Dendritic cell treated with granulocyte-macrophage colony-stimulating factor and Interleukin-4, amounts not matched to agents 40 ng/mL and 50 ng/mL, for 4 days (primary cell): ENCODE measurements around the gene CDC6.

Source experiments
- H3K27ac Mint-ChIP-seq: one replicate; pipeline ENCODE4 v1.8.0; 2022; ENCODE audit warnings: mild to moderate bottlenecking, mixed read lengths
- H3K27me3 Mint-ChIP-seq: one replicate; pipeline ENCODE4 v1.8.0; 2022; ENCODE audit warnings: mild to moderate bottlenecking, mixed read lengths
- H3K36me3 Mint-ChIP-seq: one replicate; pipeline ENCODE4 v1.8.0; 2022; ENCODE audit warnings: low read depth, mixed read lengths
- H3K4me1 Mint-ChIP-seq: one replicate; pipeline ENCODE4 v1.8.0; 2022; ENCODE audit warnings: low read depth, mixed read lengths
- H3K4me3 Mint-ChIP-seq: one replicate; pipeline ENCODE4 v1.8.0; 2022; ENCODE audit warnings: mild to moderate bottlenecking, moderate library complexity, mixed read lengths
- H3K9me3 Mint-ChIP-seq: one replicate; pipeline ENCODE4 v1.8.0; 2022; ENCODE audit warnings: mixed read lengths
- intact Hi-C: fragments of 100-400 bp; cut with micrococcal nuclease; formaldehyde crosslinking; loops from one replicate; pipeline ENCODE4 v1.15.0; 2022

CDC6 gene, protein sequence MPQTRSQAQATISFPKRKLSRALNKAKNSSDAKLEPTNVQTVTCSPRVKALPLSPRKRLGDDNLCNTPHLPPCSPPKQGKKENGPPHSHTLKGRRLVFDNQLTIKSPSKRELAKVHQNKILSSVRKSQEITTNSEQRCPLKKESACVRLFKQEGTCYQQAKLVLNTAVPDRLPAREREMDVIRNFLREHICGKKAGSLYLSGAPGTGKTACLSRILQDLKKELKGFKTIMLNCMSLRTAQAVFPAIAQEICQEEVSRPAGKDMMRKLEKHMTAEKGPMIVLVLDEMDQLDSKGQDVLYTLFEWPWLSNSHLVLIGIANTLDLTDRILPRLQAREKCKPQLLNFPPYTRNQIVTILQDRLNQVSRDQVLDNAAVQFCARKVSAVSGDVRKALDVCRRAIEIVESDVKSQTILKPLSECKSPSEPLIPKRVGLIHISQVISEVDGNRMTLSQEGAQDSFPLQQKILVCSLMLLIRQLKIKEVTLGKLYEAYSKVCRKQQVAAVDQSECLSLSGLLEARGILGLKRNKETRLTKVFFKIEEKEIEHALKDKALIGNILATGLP

DNA sequence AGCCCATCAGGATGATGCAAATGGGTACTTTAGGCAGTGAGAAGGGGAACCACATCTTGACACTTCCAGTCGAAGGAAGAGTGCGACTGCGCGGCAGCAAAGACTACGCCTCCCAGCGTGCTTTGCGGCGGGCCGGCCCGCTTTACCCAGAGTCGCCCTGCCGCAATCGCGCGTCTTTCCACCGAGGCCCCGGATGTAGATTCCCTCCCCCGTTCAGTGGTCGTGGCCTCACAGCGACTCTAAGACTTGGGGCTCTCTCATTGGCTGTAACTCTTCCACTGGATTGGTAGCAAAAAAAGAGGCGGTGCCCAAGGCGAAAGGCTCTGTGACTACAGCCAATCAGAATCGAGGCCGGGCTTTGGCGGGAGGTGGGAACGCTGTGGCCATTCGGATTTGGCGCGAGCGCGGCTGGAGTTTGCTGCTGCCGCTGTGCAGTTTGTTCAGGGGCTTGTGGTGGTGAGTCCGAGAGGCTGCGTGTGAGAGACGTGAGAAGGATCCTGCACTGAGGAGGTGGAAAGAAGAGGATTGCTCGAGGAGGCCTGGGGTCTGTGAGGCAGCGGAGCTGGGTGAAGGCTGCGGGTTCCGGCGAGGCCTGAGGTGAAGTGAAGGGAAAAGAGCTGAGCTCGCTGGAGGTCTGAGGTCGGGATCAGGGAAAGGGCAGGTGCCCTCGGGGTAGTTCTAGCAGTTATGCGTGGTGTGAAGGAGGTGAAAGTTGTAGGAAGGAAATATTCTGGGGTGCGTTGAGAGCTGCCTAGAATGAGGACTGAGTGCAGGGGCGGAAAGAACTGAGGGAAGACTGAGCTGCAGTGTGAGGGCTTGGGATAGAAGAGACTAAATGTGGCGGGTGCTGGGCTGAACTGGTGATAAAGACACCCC lies at the start of gene CDC6:
Gene CDC6, plus strand, starts transcription at position 386 of the 876 bp plus-strand sequence. CDS start 1,542 bp downstream, outside the sequence.
- no peaks in the 10 kb centered on the region for H3K9me3 Mint-ChIP-seq
- peak within 1 kb of the TSS; percentile 63 for H3K27ac Mint-ChIP-seq
- peaks cover 23% of the 10 kb centered on the region for H3K36me3 Mint-ChIP-seq
- intact Hi-C loops: loop anchor here (2.0 kb wide), 1 partner anchor 69 kb away; the partner anchor contains the start of gene WIPF2
- H3K4me3 Mint-ChIP-seq: peak within 1 kb of the TSS; percentile 98
- peaks cover 9% of the 10 kb centered on the region for H3K4me1 Mint-ChIP-seq
- H3K27me3 Mint-ChIP-seq: no peaks in the 10 kb centered on the region

DNA sequence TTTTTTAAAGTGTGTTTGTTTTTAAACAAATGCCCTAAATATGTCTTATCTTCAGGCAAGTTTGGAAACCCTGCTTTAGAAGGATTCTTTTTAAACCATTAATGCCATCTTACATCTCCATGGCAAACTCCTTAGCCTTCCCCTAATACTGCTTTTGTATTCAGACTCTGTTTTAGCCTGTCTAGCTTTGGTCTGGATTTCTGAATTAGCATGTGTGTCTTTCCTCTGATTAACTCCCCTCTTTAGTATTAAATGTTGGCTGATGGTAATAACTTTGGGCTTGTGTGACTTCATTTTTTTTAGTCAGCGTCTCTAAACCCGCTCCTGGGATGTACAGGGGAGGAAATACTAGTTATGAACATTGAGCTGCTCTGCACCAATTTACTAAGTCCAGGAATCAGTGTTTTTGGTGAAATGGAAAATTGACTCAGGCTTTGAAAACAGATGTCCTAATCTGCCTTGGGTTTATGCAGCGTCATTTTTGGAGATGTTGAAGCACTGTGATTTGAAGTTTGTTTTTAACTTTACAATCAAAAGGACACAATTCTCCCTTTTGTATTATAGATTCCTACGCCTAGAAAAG lies 46.3 kb upstream of the CDC6 start:
- Mint-ChIP-seq H3K36me3 (peaks cover 73% of the 10 kb centered on the region), H3K4me1 (peaks cover 19% of the 10 kb centered on the region), H3K27ac (no peak overlapping the region)

DNA sequence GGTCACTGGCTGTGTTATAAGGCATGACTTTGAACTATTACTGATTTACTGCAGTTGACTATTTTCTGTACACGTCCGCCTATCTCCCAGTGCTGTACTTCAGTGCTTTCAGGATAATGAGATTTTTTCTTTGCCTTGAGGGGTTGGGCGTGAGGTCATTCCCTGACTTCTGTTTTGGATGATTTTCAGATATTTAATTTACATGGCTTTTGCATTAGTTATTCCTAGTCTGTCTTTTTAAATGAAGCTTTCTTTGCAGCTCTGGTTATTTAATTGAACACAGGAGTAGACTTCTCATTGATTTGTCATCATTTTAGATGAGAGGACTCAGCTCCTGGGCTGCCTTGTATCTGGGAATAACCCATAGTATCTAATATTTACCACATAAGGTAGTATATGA lies 44.9 kb upstream of the CDC6 start:
- Mint-ChIP-seq H3K9me3 (no peaks in the 10 kb centered on the region), H3K36me3 (peaks cover 67% of the 10 kb centered on the region), H3K4me1 (peaks cover 23% of the 10 kb centered on the region), H3K27me3 (no peaks in the 10 kb centered on the region), H3K4me3 (no peak overlapping the region), H3K27ac (no peak overlapping the region)
- intact Hi-C loops: no loop called here

More for the DNA sequence above, 46.3 kb upstream of the CDC6 start:
- Mint-ChIP-seq H3K27me3 (no peaks in the 10 kb centered on the region), H3K9me3 (no peaks in the 10 kb centered on the region), H3K4me3 (no peak overlapping the region)
- intact Hi-C loops: no loop called here

DNA sequence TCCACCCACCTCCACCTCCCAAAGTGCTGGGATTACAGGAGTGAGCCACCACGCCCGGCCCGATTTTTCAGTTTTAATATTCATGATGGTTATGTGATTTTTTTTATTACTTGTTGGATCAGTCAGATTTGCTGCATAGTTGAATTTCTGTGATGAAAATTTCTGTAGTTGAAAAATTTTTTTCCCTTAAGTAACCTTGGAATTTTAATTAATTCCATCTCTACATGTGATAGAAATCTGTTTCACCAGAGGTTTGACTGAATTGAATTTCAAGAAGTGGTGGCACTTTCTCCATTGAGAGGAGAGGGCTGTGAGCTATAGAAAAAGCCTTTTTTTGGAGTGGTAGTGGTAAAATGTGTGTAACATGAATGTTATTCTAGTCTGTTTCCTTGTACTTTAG lies 43.9 kb upstream of the CDC6 start:
- Mint-ChIP-seq H3K27ac (no peak overlapping the region), H3K4me1 (peaks cover 30% of the 10 kb centered on the region), H3K36me3 (peaks cover 64% of the 10 kb centered on the region), H3K4me3 (no peak overlapping the region), H3K27me3 (no peaks in the 10 kb centered on the region), H3K9me3 (no peaks in the 10 kb centered on the region)
- intact Hi-C loops: no loop called here

DNA sequence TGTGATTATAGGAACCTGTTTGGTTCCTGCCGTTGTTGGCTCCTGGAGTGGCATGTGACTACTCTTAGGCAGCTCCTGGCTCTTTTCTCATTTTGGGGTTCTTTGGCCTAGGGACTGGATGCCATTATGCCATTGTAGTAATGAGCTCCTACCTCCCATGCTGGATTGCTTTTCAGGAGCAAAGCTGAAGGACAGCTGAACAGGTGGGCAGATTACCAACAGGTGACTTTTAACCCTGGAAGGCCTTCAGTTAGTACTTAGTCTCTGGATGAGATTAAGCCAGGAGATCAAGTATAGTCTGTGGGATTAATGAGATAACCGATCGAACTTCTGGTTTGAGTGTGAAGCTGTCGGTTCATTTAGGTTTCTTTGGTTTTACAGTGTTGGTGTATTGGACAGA lies 43.4 kb upstream of the CDC6 start:
- no peaks in the 10 kb centered on the region for H3K27me3 Mint-ChIP-seq
- H3K4me1 Mint-ChIP-seq: peaks cover 35% of the 10 kb centered on the region
- H3K36me3 Mint-ChIP-seq: peaks cover 61% of the 10 kb centered on the region
- no peak overlapping the region for H3K27ac Mint-ChIP-seq
- no peaks in the 10 kb centered on the region for H3K9me3 Mint-ChIP-seq
- intact Hi-C loops: no loop called here
- H3K4me3 Mint-ChIP-seq: no peak overlapping the region

DNA sequence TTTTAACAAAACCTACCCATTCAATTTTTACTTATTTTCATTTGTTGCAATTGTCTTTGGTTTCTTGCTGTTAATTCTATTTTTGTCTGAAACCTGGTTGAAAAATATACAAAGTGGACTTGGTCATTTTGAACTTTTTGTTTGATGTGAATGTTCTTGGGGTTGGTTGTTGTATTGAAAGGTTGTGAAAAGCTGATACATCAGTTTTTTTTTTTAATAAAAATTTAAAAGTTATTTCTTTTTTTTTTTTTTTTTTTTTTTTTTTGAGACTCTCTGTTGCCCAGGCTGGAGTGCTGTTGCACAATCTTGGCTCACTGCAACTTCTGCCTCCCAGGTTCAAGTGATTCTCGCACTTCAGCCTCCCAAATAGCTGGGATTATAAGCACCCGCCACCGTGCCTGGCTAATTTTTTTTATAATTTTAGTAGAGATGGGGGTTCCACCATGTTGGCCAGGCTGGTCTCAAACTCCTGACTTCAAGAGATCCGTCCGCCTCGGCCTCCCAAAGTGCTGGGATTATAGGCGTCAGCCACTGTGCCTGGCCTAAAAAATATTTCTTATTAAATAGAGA lies 39.7 kb upstream of the CDC6 start:
- H3K4me3 Mint-ChIP-seq: no peak overlapping the region
- peaks cover 38% of the 10 kb centered on the region for H3K36me3 Mint-ChIP-seq
- intact Hi-C loops: no loop called here
- H3K27ac Mint-ChIP-seq: no peak overlapping the region
- peaks cover 30% of the 10 kb centered on the region for H3K4me1 Mint-ChIP-seq
- H3K27me3 Mint-ChIP-seq: no peaks in the 10 kb centered on the region
- no peaks in the 10 kb centered on the region for H3K9me3 Mint-ChIP-seq

DNA sequence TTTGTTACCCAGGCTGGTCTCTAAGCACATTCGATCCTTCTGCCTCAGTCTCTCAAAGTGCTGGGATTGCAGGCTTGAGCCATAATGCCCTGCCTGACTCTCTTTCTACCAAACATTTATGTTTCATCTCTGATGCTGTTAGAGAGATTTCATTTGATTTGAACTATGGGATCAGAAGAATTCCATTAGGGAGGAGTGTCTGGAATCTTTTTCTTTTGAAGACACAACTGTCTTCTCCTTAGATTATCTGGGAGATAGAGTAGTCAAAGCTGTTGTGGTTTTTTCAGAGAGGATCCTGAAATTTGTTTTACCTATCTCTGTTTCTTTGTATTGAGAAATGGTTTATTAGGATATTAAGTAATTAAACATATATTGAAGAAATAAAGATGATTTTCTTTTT lies 39.2 kb upstream of the CDC6 start:
- Mint-ChIP-seq H3K4me1 (peaks cover 26% of the 10 kb centered on the region), H3K9me3 (no peaks in the 10 kb centered on the region), H3K27ac (no peak overlapping the region), H3K36me3 (peaks cover 33% of the 10 kb centered on the region), H3K4me3 (no peak overlapping the region), H3K27me3 (no peaks in the 10 kb centered on the region)
- intact Hi-C loops: no loop called here

DNA sequence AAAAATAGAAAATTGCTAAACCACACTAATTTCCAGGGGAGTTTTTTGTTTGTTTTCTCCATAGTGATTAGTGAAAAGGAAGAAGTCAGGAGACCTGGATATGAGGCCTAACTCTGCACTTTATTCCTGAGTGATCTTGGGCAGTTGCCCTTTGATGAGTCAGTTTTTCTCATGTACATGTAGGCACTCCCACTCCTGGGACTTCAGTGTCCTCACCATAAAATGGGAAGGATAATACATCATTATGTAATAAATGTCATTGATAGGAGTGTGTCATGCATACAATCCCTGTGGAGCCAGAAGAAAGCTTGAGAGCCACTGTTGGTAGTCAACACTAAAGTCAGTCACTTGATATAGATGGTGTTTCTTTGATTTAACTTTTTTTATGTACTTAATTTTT lies 36.1 kb upstream of the CDC6 start:
- H3K27ac Mint-ChIP-seq: no peak overlapping the region
- no peaks in the 10 kb centered on the region for H3K27me3 Mint-ChIP-seq
- H3K36me3 Mint-ChIP-seq: peaks cover 22% of the 10 kb centered on the region
- intact Hi-C loops: no loop called here
- no peak overlapping the region for H3K4me3 Mint-ChIP-seq
- peaks cover 21% of the 10 kb centered on the region for H3K4me1 Mint-ChIP-seq
- no peaks in the 10 kb centered on the region for H3K9me3 Mint-ChIP-seq

DNA sequence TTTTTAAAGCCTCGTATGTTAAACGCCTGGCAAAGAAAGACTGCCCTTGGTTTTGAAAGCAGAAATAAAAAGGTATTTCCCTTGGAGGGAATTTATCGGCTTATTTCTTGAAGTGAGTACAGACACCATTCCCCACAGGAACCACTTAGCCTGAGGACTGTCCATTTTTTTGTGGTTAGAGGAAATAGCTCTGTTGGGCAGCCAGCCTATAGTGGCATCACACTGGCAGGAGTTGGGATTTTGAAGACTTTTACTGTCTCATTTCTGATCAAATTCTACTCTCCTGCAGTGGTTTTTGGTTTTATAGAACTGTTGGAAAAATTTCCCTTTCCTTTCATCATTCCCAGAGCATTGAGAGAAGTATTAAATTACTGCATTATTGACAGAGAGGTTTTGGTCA lies 34.1 kb upstream of the CDC6 start:
- Mint-ChIP-seq H3K27ac (no peak overlapping the region), H3K4me3 (no peak overlapping the region), H3K4me1 (peaks cover 12% of the 10 kb centered on the region), H3K27me3 (no peaks in the 10 kb centered on the region), H3K9me3 (no peaks in the 10 kb centered on the region), H3K36me3 (peaks cover 38% of the 10 kb centered on the region)
- intact Hi-C loops: no loop called here

DNA sequence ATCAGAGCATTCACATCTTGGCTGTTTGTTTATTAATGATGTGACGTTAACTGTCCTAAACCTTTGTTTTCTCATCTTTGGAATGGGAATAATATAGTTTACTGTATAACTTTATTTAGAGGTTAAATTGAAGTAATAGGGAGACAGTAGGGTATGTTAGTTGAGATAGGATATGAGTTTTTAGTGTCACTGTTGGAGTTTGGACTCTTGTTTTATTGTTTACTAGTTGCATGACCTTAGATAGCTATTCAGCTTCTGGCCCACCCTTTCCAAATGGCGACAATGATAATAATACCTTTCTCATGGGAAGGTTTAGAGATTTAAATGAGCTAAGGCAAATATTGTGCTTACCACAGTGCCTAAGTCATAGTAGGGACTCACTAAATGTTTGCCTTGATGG lies 28.2 kb upstream of the CDC6 start:
- Mint-ChIP-seq H3K9me3 (no peaks in the 10 kb centered on the region), H3K4me1 (no peaks in the 10 kb centered on the region), H3K36me3 (peaks cover 80% of the 10 kb centered on the region), H3K27ac (no peak overlapping the region), H3K27me3 (no peaks in the 10 kb centered on the region), H3K4me3 (no peak overlapping the region)
- intact Hi-C loops: no loop called here

DNA sequence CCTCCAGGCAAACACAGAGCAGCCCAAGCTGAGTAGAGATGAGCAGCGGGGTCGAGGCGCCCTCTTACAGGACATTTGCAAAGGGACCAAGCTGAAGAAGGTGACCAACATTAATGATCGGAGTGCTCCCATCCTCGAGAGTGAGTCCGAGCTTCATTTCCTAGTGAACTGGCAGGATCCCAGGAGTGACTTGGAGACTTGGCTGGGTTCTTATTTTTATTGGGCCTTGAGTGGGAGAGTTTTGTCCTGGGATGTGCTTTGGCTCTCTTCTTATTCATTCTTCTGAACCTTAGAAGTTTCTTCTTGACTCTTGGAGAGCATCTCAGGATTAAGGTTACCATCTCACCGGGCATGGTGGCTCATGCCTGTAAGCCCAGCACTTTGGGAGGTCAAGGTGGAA lies 27.2 kb upstream of the CDC6 start:
- intact Hi-C loops: no loop called here
- H3K27ac Mint-ChIP-seq: no peak overlapping the region
- no peak overlapping the region for H3K4me3 Mint-ChIP-seq
- no peaks in the 10 kb centered on the region for H3K27me3 Mint-ChIP-seq
- peaks cover 5% of the 10 kb centered on the region for H3K4me1 Mint-ChIP-seq
- H3K36me3 Mint-ChIP-seq: peaks cover 76% of the 10 kb centered on the region
- no peaks in the 10 kb centered on the region for H3K9me3 Mint-ChIP-seq

DNA sequence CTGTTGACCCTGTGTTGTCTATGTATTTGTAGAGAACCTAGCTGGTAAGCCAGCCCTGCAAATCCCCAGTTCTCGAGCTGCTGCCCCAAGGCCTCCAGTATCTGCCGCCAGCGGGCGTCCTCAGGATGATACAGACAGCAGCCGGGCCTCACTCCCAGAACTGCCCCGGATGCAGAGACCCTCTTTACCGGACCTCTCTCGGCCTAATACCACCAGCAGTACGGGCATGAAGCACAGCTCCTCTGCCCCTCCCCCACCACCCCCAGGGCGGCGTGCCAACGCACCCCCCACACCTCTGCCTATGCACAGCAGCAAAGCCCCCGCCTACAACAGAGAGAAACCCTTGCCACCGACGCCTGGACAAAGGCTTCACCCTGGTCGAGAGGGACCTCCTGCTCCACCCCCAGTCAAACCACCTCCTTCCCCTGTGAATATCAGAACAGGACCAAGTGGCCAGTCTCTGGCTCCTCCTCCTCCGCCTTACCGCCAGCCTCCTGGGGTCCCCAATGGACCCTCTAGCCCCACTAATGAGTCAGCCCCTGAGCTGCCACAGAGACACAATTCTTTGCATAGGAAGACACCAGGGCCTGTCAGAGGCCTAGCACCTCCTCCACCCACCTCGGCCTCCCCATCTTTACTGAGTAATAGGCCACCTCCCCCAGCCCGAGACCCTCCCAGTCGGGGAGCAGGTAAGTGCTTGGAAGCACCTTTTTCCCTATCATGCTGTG lies 23.1 kb upstream of the CDC6 start:
- Mint-ChIP-seq H3K4me3 (no peak overlapping the region), H3K27me3 (no peaks in the 10 kb centered on the region), H3K27ac (no peak overlapping the region), H3K9me3 (no peaks in the 10 kb centered on the region), H3K36me3 (peaks cover 48% of the 10 kb centered on the region), H3K4me1 (peaks cover 5% of the 10 kb centered on the region)
- intact Hi-C loops: no loop called here

DNA sequence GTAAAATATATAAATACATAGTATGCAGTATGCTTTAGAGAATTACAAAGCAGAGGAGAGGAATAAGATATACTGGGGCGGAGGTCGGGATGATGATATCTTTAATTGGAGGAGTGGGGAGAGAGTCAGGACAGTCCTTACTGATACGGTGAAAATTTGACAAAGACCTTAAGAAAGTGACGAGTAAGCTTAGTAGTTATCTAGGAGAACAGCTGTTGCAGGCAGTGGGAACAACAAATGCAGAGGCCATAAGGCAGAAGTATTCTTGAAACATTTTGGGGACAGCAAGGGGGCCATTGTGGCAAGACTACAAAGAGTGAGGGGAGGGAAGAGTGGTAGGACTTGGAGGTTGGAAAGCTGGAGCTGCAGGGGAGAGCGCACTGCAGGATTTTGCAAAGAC lies 22.3 kb upstream of the CDC6 start:
- peaks cover 50% of the 10 kb centered on the region for H3K36me3 Mint-ChIP-seq

More for the DNA sequence above, 22.3 kb upstream of the CDC6 start:
- Mint-ChIP-seq H3K27ac (no peak overlapping the region), H3K4me3 (no peak overlapping the region), H3K27me3 (no peaks in the 10 kb centered on the region), H3K4me1 (peaks cover 5% of the 10 kb centered on the region), H3K9me3 (no peaks in the 10 kb centered on the region)
- intact Hi-C loops: no loop called here
